GM20431 (cell line): ENCODE results near the gene TSPAN16.
"Not testable (repeated sequence)": the region's sequence is repeated elsewhere in the genome, so short reads cannot be mapped to it uniquely, and the experiment has no call there.

ENCODE experiments used
- in situ Hi-C: fragments of 300-500 bp; cut with MseI, MboI; formaldehyde crosslinking; loops from one replicate; pipeline ENCODE4 v1.15.0; 2020; ENCODE audit warnings: low sequenced_read_pairs; ENCODE audit not compliant: unreplicated experiment

TSPAN16 gene

DNA sequence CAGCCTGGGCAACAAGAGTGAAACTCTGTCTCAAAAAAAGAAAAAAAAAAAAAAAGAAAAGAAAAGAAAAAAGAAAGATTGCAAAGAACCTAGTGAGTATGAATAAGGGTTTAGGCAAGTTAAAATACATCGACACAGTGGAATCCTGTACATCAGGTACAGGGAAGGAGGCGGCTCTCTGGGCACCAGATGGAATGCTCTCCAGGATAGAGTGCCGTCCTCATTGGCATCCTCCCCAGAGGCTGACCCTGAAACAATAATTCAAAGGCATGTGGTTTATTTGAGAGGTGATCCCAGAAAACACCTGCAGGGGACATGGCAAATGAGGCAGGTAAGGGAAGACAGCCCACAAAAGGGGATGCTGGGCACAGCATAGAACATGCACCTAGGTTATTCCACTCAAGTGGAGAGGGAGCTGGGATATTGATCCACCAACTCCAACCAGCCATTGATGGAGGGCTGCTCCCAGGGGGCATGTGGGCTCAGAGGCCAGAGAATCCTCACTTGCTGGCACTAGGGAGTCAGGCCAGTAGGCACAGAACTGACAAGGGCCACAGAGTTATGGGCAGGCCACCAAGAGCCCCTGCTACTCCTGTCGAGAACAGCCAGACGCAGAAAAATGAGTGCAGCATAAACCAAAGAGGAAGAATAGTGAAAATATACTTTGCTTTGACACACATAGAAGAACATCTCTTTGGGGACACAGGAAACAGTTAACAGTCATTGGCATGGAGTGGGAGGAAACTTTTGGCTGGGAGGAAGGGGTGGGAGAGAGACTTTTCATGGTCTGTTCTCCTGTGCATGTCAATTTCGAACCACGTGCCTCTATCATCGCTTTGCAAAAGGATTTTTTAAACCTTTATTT lies 4.2 kb downstream of the TSPAN16 start:
- in situ Hi-C loops: no loop called here

DNA sequence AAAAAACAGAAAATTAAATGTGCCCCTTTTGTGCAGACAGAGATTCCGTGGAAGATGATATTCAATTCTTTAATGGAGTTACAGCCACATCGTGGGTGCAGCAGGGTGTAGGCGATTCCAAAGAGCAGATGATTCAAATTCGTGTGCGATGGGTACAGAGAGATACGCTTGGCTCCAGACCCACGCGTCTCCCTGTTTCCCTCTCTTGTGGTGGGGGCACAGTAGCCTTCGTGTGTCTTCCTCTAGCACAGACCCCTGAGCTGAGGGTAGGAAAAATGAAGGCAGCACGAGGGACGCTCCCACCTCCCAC lies 4.8 kb downstream of the TSPAN16 start:
- in situ Hi-C loops: no loop called here

DNA sequence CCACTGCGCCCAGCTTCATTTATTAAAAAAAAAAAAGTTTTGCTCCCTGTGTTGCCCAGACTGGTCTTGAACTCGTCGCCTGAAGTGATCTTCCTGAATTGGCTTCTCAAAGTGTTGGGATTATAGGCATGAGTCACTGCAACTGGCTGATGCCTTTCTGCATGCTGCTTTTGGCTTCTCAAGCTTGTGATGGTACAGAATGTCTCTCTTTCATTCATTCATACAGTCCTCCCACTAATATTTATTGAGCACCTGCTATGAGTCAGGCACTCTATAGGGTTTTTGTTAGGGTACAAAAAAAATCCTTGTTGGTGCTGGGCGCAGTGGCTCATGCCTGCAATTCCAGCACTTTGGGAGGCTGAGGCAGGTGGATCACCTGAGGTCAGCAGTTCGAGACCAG lies 9.0 kb downstream of the TSPAN16 start:
- in situ Hi-C loops: no loop called here

DNA sequence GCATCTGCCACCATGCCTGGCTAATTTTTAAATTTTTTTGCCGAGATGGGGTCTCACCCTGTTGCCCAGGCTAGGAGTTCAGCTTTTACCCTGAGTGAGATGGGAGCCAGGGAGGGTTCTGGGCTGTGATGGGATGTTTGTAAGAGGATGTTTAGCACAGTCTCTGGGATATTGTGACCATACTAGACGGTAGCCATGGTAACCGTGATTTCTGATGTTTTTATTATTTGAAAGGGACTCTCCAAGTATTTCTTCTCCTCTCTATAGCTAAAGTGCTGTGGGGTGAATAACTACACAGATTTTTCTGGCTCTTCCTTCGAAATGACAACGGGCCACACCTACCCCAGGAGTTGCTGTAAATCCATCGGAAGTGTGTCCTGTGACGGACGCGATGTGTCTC lies 10.4 kb downstream of the TSPAN16 start:
- in situ Hi-C loops: no loop called here

DNA sequence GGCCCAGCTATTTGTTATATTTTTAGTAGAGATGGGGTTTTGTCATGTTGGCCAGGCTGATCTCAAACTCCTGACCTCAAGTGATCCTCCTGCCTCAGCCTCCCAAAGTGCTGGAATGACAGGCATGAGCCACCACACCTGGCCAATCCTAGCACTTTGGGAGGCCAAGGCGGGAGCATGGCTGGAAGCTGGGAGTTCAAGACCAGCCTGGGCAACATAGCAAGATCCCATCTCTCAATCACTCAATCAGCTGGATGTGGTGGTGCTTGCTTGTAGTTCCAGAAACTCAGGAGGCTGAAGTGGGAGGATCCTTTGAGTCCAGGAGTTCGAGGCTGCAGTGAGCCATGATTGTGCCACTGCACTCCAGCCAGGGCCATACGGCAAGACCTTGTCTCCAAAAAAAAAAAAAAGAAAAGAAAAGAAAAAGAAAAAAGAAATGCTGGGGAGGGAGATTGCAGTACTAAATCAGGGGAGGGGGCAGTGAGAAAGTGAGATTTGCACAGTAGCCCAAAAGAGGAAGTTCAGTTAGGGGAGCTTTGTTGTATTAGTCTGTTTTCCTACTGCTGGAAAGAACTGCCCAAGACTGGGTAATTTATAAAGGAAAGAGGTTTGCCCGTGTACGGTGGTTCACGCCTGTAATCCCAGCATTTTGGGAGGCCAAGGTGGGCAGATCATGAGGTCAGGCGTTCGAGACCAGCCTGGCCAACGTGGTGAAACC lies 24.5 kb downstream of the TSPAN16 start:
- in situ Hi-C loops: not testable (repeated sequence)

DNA sequence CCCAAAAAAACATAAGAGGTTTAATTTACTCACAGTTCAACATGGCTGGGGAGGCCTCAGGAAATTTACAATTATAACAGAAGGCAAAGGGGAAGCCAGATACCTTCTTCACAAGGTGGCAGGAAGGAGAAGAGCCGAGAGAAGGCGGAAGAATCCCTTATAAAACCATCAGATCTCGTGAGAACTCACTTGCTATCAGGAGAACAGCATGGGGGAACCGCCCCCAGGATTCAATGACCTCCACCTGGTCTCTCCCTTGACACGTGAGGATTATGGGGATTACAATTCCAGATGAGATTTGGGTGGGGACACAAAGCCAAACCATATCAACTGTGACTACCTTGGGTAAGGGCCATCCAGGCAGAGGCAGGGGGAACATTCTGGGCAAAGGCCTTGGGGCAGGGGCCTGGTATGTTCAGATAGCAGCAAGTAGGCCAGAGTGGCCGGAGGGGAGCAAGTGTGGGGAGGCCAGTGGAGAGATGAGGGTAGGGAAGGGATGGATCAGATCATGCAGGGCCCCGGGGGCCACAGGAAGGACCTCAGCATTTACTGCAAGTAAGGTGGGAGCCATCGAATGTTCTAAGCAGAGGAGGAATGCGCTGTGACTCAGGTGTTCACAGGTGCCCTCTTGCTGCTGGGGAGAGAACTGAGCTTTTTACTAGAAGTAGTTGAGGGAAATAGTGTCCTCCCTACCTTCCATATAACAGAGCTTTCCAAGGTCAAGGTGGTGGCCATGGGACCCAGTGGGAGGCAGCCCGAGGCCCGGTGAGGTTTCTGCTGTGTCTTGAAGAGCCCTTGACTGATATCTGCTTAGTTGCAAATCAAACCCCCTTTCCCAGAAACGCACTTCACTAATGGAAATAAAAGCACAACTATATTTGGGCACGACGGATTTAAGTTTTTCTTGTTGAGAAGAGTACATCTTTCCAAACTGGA lies 25.5 kb downstream of the TSPAN16 start:
- in situ Hi-C loops: no loop called here

DNA sequence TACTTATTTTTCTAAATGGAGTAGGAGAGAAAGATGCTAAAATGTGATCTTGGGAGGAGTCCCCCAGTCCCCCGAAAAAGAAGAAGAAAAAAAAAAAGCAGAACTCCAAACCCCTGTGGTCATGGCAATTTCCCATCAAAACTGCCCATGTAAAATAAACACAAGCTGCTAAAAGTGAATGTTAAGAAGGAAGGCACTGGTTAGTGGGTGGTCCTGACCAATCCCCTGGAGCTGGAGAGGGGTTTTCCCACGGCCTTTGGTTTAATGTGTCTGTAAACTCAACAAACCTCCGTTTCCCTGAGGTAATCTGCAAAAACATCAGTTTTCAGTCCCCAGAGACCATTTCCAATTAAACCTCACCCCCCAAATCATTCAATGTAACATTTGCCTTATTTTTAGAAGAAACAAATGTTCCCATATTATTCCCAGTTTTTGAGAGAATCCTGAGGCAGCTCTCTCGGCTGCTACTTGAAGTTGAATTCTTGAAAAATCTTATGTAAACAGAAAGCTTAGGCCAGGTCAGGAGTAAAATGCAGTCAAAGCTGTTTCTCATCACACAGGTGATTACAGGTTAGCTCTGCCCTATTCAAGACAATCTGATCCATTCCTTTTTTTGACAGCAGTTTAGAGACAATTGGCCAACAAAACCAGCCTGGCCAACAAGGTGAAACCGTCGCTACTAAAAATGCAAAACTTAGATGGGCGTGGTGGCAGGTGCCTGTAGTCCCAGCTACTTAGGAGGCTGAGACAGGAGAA lies 26.5 kb downstream of the TSPAN16 start:
- in situ Hi-C loops: no loop called here

DNA sequence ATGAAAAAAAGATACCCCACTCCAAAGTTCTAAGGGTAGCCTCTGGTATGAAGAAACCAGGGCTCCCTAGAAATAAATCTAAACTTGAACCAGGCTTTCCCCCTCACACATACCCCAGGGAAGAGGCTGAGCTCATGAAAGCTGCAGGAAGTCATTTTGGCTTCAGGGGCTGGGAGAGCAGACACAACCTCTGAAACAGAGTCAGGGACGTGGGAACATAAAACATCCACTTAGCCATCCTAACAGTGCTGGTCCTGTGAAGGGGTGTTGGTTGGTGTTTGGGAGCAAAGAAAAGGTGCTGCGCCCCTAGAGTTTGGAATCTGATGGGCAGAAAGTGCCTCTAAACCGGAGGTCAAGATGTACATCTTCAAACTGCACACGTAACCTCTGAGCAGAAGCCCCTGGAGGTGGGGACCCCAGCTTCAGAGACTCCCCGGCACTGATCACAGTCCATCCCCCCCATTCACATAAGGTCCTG lies 27.7 kb downstream of the TSPAN16 start:
- in situ Hi-C loops: no loop called here

DNA sequence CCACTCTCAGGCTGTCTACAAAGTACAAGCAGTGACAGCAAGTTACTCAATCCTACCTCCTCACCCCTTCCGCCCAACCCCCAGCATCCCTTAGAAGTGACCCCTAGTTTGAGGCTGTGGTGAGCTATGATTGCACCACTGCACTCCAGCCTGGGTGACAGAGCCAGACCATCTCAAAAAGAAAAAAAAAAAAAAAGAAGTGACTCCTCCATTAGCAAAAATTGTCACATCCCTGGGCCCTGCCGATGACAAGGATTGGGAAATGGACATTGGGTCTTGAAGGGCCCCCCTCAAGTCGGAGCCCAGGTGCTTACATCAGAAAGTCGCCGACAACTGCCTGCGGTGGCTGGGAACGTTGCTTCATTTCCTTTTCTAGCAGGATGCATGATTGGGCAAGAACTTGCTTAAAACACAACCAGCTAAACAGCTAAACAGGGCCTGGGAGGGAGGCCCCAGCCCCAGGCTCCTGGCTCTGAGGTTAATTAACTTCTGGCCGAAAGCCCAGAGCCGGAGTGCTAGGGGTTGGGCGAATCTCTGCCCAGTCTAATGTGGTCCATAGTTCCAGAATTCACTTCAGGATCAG lies 28.2 kb downstream of the TSPAN16 start:
- in situ Hi-C loops: no loop called here

DNA sequence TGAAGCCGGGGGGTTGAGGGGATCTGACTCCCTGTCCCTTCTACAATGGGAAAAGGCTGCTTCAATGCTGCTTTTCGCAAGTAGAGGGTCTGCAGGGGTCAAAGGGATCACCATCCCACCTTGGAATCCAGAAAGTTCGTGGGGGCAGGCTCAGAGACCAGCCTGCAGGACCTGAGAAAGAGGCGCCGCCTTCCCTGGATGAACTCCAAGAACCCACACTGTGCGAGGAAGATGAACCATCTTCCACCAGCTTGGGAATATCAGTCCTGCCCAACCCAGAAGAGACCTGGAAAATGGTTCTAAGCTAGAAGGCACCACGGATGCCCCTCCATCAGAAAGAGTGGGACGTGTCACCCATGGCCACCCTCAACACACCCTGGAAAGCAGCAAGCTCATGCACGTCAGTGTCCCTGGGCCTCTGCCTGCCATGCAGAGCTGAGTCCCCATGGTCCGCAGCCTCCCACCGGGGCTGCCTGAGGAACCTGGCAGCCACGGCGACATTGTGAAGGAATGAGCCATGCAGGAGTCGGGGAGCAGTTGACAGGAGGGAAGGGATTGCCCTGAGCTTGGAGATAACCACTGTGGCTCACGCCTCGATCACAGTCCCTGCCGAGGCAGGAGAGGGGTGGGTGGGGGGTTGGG lies 28.9 kb downstream of the TSPAN16 start:
- in situ Hi-C loops: no loop called here

DNA sequence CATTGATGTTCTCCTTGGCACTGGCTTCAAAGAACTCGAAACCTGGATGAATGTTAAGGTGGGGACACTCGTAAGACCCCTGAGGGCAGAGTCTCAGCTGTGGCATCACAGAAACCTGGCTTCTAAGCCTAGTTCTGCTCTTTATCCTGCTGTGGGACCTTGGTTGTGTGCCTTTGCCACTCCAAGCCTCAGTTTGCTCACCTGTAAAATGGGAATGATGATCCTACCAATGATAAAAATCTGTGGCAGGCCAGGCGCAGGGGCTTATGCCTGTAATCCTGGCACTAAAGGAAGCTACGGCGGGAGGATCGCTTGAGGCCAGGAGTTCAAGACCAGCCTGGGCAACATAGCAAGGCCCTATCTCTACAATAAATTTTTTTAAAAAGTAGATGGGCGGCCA lies 29.6 kb downstream of the TSPAN16 start:
- in situ Hi-C loops: no loop called here

DNA sequence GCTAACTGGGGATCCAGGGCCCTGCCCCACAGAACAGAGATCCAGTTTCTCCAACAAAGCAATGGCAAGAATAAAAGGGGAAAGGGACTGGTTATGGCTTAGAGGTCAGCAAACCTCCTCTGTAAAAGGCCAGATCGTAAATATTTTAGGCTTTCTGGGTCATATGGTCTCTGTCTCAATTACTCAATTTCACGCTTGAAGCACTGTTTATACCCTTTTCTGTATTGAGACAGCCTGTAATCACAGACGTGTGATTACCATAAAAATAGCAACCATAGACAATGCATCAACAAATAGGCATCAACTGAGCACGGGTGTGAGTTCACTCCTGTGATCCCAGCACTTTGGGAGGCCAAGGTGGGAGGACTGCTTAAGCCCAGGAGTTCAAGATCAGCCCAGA lies 34.2 kb downstream of the TSPAN16 start:
- in situ Hi-C loops: no loop called here

DNA sequence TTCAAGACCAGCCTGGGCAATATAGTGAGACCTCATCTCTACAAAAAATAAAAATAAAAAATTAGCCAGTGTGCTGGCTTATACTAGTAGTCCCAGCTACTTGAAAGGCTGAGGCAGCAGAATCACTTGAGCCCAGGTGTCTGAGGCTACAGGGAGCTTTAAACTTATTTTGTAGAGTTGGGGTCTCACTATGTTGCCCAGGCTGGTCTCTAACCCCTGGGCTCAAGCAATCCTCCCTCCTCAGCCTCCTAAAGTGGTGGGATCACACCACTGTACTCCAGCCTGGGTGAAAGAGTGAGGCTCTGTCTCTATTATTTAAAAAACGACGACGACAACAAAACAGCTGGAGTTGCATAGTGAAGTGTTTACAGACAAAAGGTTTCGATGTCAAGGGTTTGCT lies 35.5 kb downstream of the TSPAN16 start:
- in situ Hi-C loops: no loop called here

DNA sequence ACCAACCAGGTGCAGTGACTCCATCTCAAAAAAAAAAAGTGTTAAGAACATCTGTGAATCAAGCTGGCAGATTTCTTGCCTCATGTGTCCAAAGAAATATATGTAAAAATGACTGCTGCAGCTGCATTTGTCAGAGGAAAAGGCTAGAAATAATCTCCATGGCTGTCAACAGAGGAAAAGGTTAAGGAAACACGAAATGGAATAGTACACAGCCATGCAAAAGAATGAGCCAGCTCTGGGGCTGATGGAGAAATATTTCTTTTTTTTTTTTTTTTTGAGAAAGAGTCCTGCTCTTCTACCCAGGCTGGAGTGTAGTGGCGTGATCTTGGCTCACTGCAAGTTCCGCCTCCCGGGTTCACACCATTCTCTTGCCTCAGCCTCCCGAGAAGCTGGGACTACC lies 36.9 kb downstream of the TSPAN16 start:
- in situ Hi-C loops: no loop called here

DNA sequence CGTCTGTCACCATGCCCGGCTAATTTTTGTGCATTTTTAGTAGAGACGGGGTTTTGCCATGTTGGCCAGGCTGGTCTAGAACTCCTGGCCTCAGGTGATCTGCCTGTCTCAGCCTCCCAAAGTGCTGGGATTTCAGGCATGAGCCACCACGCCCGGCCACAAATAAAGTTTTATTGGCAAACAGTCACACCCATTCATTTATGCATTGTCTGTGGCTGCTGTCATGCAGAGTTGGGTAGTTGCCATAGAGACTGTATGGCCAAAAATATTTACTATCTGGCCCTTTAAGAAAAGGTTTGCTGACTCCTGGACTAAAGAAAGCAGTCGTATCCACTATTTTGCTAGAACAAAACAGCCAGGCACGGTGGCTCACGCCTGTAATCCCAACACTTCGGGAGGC lies 37.9 kb downstream of the TSPAN16 start:
- in situ Hi-C loops: not testable (repeated sequence)

DNA sequence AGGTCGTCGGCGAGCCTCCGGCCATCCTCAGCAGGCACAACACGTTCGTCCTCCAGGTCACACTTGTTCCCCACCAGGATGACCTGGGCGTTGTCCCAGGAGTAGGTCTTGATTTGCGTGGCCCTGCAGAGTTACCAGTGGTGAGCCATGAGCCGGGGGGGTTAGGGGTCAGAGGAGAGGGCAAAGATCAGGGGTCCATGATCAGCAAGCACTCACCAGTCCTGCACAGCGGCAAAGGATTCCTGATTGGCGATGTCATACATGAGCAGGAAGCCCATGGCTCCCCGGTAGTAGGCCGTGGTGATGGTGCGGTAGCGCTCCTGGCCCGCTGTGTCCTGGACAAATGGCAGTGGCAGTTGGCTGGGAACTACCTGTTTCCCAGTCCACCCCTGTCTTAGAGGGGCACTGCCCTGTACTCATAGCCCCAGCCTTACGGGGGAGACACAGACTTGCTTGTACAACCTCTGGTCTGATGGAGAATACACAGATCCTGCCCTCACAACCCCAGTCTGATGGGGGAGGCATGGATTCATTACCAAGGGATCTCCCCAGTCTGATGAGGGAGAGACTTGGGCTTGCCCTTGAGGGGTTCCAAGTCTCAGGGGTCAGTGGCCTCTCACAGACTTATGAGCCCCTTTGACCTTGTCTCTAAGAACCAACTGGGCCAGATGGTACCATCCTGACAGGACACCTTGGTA lies 39.6 kb downstream of the TSPAN16 start:
- in situ Hi-C loops: no loop called here

DNA sequence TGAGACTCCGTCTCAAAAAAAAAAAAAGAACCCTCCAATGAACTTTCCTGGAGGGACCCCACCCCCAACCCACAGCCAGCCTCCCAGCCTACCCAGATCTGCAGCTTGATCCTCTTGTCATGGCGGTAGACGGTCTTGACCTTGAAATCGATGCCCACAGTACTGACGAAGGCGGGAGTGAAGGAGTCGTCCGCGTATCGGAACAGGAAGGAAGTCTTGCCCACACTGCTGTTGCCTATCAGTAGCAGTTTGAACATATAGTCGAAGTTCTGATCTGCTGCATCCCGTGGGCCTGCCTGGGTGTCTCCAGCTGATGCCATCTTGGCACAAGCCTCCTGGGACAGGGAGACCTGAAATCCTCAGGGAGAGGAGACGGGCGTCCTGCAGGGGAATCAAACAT lies 41.1 kb downstream of the TSPAN16 start:
- in situ Hi-C loops: no loop called here

DNA sequence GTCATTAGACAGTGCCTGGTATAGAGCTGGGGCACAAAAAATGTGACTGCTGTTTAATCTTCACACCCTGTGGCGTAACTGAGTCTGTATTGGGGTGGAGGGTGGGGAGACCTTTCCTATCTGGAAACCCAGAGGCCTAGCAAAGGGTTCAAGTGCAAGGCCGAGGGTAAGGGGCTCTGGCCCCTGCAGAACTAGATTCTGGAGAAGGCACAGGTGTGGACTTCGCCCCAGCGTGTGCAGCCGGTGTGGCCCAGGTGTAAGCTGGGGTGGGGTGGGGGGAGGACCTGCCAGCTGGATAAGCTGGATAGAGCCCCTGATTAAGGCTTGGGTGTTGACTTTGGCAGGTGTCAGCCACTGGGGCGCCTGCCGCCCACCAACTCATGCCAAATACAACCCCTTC lies 42.2 kb downstream of the TSPAN16 start:
- in situ Hi-C loops: no loop called here
